Colonic mucosa (tissue), 4 donors: ENCODE measurements around the gene MED15. TPM values are rescaled to one million over a fixed set of nuclear protein-coding genes. Genes with fewer than 3 reads are reported as not detected.

Source experiments
- DNase-seq: peaks from one replicate; pipeline ENCODE4 v3.0.0-alpha.2; 2020
- H3K27ac ChIP-seq: fragments of 200-600 bp; one replicate; pipeline ENCODE4 v1.8.0; 2021
- H3K27me3 ChIP-seq: fragments of 200-600 bp; one replicate; pipeline ENCODE4 v1.8.0; 2021
- H3K36me3 ChIP-seq: fragments of 200-600 bp; one replicate; pipeline ENCODE4 v1.8.0; 2021
- H3K4me1 ChIP-seq: fragments of 200-600 bp; one replicate; pipeline ENCODE4 v1.8.0; 2021; ENCODE audit warnings: mild to moderate bottlenecking
- H3K4me3 ChIP-seq: fragments of 200-600 bp; one replicate; pipeline ENCODE4 v1.8.0; 2021
- H3K9ac ChIP-seq, 2 donors: one replicate each; pipeline ENCODE4 v1.7.0; 2013; ENCODE audit warnings: control low read depth in 2 of 2, low read depth in 2 of 2, low read length in 2 of 2
- H3K9me3 ChIP-seq: fragments of 200-600 bp; one replicate; pipeline ENCODE4 v1.8.0; 2021
- CTCF ChIP-seq: fragments of 200-600 bp; IDR thresholded peaks from one replicate; pipeline ENCODE4 v1.8.0; 2022; ENCODE audit warnings: antibody characterized with exemption, mild to moderate bottlenecking
- intact Hi-C: fragments of 100-400 bp; cut with DNase I; formaldehyde crosslinking; loops from one replicate; pipeline ENCODE4 v1.14.1; 2022
- total RNA-seq, 2 donors: library from RNA; stranded (reverse); fragmentation: NEBNext Ultra II Directional in 1 of 2; extraction: Animal tissue kit (Norgen Biotek cat#: 25700) in 1 of 2; gene quantifications; one replicate each; pipeline ENCODE4 v1.2.1, GENCODE V29; 2021
- donor health status: healthy.
- donor health status: DM: no; HTN: no; CAD: no.
- donor health status: DM: no; HTN: no; CAD: no.

MED15 gene
- total RNA-seq, 2 donors from 2014 or later: 93.1 to 102 TPM

GRCh38 chr22:20621162-20621561 lies 113.8 kb downstream of the MED15 start:
- Histone ChIP-seq H3K27ac (no peak overlapping the region), H3K27me3 (no peaks in the 10 kb centered on the region), H3K9me3 (no peaks in the 10 kb centered on the region), H3K4me1 (no peaks in the 10 kb centered on the region), H3K4me3 (no peak overlapping the region), H3K36me3 (no peaks in the 10 kb centered on the region), H3K9ac (no peak overlapping the region)
- intact Hi-C loops: no loop called here
- no peak for TF ChIP-seq CTCF
- no peak for DNase-seq

DNA sequence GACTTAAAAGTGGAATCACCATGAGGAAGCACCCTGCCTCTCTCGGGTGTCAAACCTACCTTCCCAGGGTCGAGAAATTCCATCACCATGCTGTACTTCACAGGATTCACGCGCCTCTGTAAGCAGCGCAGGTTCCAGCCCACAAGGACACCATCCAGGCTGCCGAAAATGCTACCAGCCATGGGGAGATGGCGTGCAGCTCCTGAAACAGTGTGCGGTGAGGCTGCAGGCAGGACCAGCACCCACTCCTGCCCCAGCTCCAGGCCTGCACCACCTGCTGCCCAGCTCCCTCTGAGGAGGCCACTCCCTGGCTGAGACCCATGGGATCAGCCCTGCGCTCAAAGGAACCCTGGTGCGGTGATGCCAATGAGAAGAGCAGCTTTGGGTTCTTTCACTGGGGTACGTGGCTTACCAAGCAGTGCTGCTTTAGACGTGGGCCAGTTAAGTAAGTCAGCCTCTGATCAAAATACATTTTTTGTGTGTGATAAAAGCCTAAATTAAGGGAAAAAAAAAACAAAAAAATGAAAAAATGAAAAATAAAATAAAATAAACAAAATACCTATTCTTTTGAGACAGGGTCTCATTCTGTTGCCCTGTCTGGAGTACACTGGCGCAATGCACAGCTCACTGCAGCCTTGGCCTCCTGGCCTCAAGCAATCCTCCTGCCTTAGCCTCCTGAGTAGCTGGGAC lies 115.4 kb downstream of the MED15 start:
- no peaks in the 10 kb centered on the region for H3K36me3 ChIP-seq
- no peaks in the 10 kb centered on the region for H3K27me3 ChIP-seq
- no peaks in the 10 kb centered on the region for H3K4me1 ChIP-seq
- H3K4me3 ChIP-seq: no peak overlapping the region
- intact Hi-C loops: no loop called here
- H3K9ac ChIP-seq: no peak overlapping the region
- no peaks in the 10 kb centered on the region for H3K9me3 ChIP-seq
- no peak overlapping the region for H3K27ac ChIP-seq
- no peak for TF ChIP-seq CTCF
- no peak for DNase-seq

- Histone ChIP-seq H3K9me3 (no peaks in the 10 kb centered on the region), H3K27me3 (no peaks in the 10 kb centered on the region), H3K4me1 (no peaks in the 10 kb centered on the region), H3K36me3 (no peaks in the 10 kb centered on the region), H3K4me3 (no peak overlapping the region), H3K9ac (no peak overlapping the region), H3K27ac (no peak overlapping the region)
- intact Hi-C loops: no loop called here
- no peak for DNase-seq
- no peak for TF ChIP-seq CTCF
These were observed 116.8 kb downstream of the MED15 start for GRCh38 chr22:20624161-20624616.

DNA sequence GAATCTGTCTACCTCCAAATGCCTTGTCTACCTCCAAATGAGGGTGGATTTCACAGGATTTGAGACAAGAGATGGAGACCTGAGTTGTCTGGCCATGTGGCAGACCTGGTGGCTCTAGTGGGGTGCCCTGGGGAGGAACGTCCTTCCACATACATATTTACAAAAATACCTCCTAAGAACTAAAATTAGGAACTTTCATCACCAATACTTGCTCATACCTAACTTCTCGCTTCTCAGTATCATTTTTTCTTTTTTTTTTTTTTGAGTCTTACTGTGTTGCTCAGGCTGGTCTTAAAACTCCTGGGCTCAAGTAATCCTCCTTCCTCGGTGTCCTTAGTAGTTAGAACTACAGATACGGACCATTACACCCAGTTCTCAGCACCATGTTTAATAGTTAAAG lies 117.9 kb downstream of the MED15 start:
- Histone ChIP-seq H3K4me1 (no peaks in the 10 kb centered on the region), H3K9ac (no peak overlapping the region), H3K36me3 (no peaks in the 10 kb centered on the region), H3K27me3 (no peaks in the 10 kb centered on the region), H3K9me3 (no peaks in the 10 kb centered on the region), H3K27ac (no peak overlapping the region), H3K4me3 (no peak overlapping the region)
- intact Hi-C loops: no loop called here
- DNase-seq: no peak
- TF ChIP-seq CTCF: no peak

DNA sequence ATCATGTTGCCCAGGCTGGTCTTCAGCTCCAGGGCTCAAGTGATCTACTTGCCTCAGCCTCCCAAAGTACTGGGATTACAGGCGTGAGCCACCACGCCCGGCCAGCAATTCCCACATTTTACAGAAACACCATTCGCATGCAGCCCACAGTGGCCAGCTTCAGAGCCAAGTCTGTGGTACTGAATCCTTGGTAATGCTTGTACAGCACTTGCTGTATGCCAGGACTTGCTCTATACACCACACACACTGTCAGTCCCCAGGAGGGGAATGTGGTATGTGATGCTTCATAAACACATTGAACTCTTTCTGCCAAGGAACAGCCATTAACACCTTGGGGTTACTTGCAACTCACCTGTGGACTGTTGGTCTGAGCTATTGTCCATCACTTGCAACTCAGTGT lies 119.4 kb downstream of the MED15 start:
- Histone ChIP-seq H3K27ac (no peak overlapping the region), H3K4me3 (no peak overlapping the region), H3K27me3 (no peaks in the 10 kb centered on the region), H3K9me3 (no peaks in the 10 kb centered on the region), H3K9ac (no peak overlapping the region), H3K4me1 (no peaks in the 10 kb centered on the region), H3K36me3 (no peaks in the 10 kb centered on the region)
- DNase-seq: no peak
- no peak for TF ChIP-seq CTCF
- intact Hi-C loops: no loop called here
